Right atrium auricular region (tissue), 2 donors: ENCODE measurements around the gene ELFN1. TPM values are rescaled to one million over a fixed set of nuclear protein-coding genes. Genes with fewer than 3 reads are reported as not detected.

Source experiments
- DNase-seq: peaks from one replicate; pipeline ENCODE4 v3.0.0-alpha.2; 2019; ENCODE audit warnings: low spot score
- H3K27ac ChIP-seq, 2 donors: fragments of 200-600 bp; sonication (generic); 1 replicate in 1 of 2; 2 replicates in 1 of 2; pipeline ENCODE4 v1.5.1; 2016 to 2019
- H3K27me3 ChIP-seq, 2 donors: fragments of 200-600 bp; sonication (generic); one replicate each; pipeline versions ENCODE4 v1.5.1 to v1.6.0; 2017 to 2019
- H3K36me3 ChIP-seq: fragments of 200-600 bp; sonication (generic); one replicate; pipeline ENCODE4 v1.5.1; 2016
- H3K4me1 ChIP-seq, 2 donors: fragments of 200-600 bp; sonication (generic); one replicate each; pipeline versions ENCODE4 v1.5.1 to v1.6.0; 2017 to 2019
- H3K4me3 ChIP-seq, 2 donors: fragments of 200-600 bp; sonication (generic); 1 replicate in 1 of 2; 2 replicates in 1 of 2; pipeline ENCODE4 v1.5.1; 2017 to 2019; ENCODE audit warnings: mild to moderate bottlenecking in 1 of 2, moderate library complexity in 1 of 2
- H3K9me3 ChIP-seq, 2 donors: fragments of 200-600 bp; sonication (generic); one replicate each; pipeline ENCODE4 v1.5.1; 2019
- CTCF ChIP-seq, 2 donors: fragments of 200-600 bp; sonication (generic); IDR thresholded peaks; one replicate each; pipeline ENCODE4 v1.5.1; 2019; ENCODE audit warnings: antibody characterized with exemption in 2 of 2
- total RNA-seq, 2 donors: library from RNA; depleted of rRNA; stranded (reverse); fragments of >200 nt; gene quantifications; one replicate each; pipeline ENCODE4 v1.1.0, GENCODE V29; 2016

Gene ELFN1
- total RNA-seq, 2 donors from 2014 or later, result 6.5 to 15.3 TPM

DNA sequence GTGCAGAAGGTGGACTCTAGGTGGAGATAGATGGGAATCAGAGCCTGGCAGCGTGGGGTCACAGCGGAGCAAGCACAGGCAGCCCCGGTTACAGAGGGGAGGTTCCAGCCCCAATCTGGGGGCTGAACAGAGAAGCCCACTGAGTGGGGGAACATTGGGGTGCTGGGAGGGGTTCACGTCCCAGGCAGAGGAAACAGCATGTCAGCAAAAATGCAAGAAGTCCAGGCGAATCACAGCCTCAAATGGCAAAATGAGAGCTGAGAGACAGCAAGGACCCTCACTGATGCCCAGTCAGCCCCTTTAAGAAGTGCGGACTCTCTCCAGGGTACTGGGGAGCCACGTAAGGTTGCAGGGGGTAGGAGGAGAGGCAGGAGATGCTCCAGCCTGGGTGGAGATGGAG is 62.0 kb downstream of the ELFN1 start:
- no peak for DNase-seq
- H3K9me3 ChIP-seq, result peaks cover 0 to 19% of the 10 kb centered on the region in 2 donors
- H3K36me3 ChIP-seq, result peaks cover 3% of the 10 kb centered on the region
- H3K4me3 ChIP-seq, result no peak overlapping the region
- no peaks in the 10 kb centered on the region for H3K4me1 ChIP-seq
- no peaks in the 10 kb centered on the region for H3K27me3 ChIP-seq
- H3K27ac ChIP-seq, result no peak overlapping the region
- TF ChIP-seq CTCF (IDR thresholded peaks at IDR 0.05), result no peak

DNA sequence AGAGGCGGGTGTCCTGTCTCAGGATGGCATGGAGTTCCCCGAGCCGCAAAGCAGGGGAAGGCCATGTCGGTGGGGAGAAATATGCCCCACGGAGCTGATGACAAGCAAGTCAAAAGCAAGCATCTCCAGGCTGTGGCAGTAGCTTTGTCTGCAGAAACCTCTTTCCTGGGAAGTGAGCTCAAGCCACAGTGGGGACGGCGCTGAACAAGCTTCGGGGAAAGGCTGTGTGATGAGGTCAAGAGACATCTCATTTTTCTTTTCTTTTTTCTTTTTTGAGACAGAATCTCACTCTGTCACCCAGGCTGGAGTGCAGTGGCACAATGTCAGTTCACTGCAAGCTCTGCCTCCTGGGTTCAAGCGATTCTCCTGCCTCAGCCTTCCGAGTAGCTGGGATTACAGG is 62.6 kb downstream of the ELFN1 start:
- H3K9me3 ChIP-seq, result peaks cover 0 to 19% of the 10 kb centered on the region in 2 donors
- no peaks in the 10 kb centered on the region for H3K4me1 ChIP-seq
- H3K27ac ChIP-seq, result peak overlapping the region; percentile 50 to 66
- DNase-seq, result no peak
- no peak for TF ChIP-seq CTCF (IDR thresholded peaks at IDR 0.05)
- no peaks in the 10 kb centered on the region for H3K27me3 ChIP-seq
- H3K4me3 ChIP-seq, result no peak overlapping the region
- peaks cover 3% of the 10 kb centered on the region for H3K36me3 ChIP-seq

GRCh38 chr7:1733206-1733907 is 63.3 kb downstream of the ELFN1 start:
- Histone ChIP-seq H3K4me3 (no peak overlapping the region), H3K36me3 (peaks cover 3% of the 10 kb centered on the region), H3K27me3 (no peaks in the 10 kb centered on the region), H3K27ac (peak overlapping the region; percentile 50 to 66), H3K9me3 (peaks cover 0 to 19% of the 10 kb centered on the region in 2 donors), H3K4me1 (no peaks in the 10 kb centered on the region)
- DNase-seq, result no peak
- TF ChIP-seq CTCF (IDR thresholded peaks at IDR 0.05), result no peak

GRCh38 chr7:1733908-1734730 is 64.0 kb downstream of the ELFN1 start:
- no peaks in the 10 kb centered on the region for H3K27me3 ChIP-seq
- H3K4me1 ChIP-seq, result no peaks in the 10 kb centered on the region
- no peak overlapping the region for H3K4me3 ChIP-seq
- peaks cover 0 to 14% of the 10 kb centered on the region in 2 donors for H3K9me3 ChIP-seq
- peaks cover 3% of the 10 kb centered on the region for H3K36me3 ChIP-seq
- TF ChIP-seq CTCF (IDR thresholded peaks at IDR 0.05), result no peak
- H3K27ac ChIP-seq, result peak overlapping the region; percentile 50 to 66
- no peak for DNase-seq

DNA sequence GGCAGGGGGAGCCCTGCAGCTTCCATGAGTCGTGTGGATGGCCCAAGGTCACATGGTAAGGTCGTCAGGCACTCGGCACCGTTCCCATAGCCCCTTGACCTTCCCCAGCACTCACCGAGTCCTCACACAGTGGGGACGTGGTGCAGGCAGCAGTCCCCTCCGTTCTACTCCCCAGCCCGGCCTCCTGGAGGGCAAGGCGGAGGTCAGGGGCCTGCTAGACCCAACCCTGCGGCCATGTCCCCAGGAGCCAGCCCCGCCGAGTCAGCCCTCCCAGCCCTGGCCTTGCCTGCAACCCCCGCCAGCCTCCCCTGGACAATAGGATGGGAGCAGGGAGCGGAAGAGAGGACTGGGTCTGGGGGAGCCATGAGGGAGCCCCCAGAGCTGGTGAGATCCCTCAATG is 65.2 kb downstream of the ELFN1 start:
- Histone ChIP-seq H3K27me3 (no peaks in the 10 kb centered on the region), H3K4me1 (no peaks in the 10 kb centered on the region), H3K27ac (no peak overlapping the region), H3K4me3 (no peak overlapping the region), H3K36me3 (peaks cover 3% of the 10 kb centered on the region), H3K9me3 (peaks cover 0 to 4% of the 10 kb centered on the region in 2 donors)
- no peak for TF ChIP-seq CTCF (IDR thresholded peaks at IDR 0.05)
- no peak for DNase-seq
